WTC11 (cell line): Measurements from ENCODE around the gene NCKAP5.

Experiments used
- ARID4B ChIP-seq: sonication (generic); formaldehyde crosslinking; IDR thresholded peaks from 2 replicates; pipeline ENCODE4 v1.8.0; 2023; ENCODE audit warnings: missing genetic modification reagents, mild to moderate bottlenecking, borderline replicate concordance
- CBFB ChIP-seq: sonication (generic); formaldehyde crosslinking; IDR thresholded peaks from 2 replicates; pipeline ENCODE4 v1.8.1; 2022; ENCODE audit warnings: mild to moderate bottlenecking, low read depth, missing genetic modification reagents
- E2F5 ChIP-seq: sonication (generic); formaldehyde crosslinking; IDR thresholded peaks from 2 replicates; pipeline ENCODE4 v1.8.1; 2022; ENCODE audit warnings: mild to moderate bottlenecking, moderate library complexity, missing genetic modification reagents
- GTF2I ChIP-seq: fragments of 250-450 bp; sonication (Bioruptor Pico); conservative IDR thresholded peaks from 2 replicates; pipeline ENCODE4 v1.4.0; 2021; ENCODE audit warnings: mild to moderate bottlenecking
- KAT7 ChIP-seq: sonication (generic); formaldehyde crosslinking; IDR thresholded peaks from 2 replicates; pipeline ENCODE4 v1.8.1; 2023; ENCODE audit warnings: missing genetic modification reagents, mild to moderate bottlenecking, borderline replicate concordance
- NFE2L1 ChIP-seq: sonication (generic); formaldehyde crosslinking; IDR thresholded peaks from 2 replicates; pipeline ENCODE4 v1.8.1; 2023; ENCODE audit warnings: missing genetic modification reagents
- TCF7 ChIP-seq: sonication (generic); formaldehyde crosslinking; IDR thresholded peaks from 2 replicates; pipeline ENCODE4 v1.8.0; 2022; ENCODE audit warnings: mild to moderate bottlenecking, low read depth, missing genetic modification reagents, moderate library complexity
- USF1 ChIP-seq: sonication (generic); formaldehyde crosslinking; IDR thresholded peaks from 2 replicates; pipeline ENCODE4 v1.8.0; 2022; ENCODE audit warnings: mild to moderate bottlenecking, missing genetic modification reagents
- ZNF121 ChIP-seq: sonication (generic); formaldehyde crosslinking; IDR thresholded peaks from 2 replicates; pipeline ENCODE4 v1.8.0; 2023; ENCODE audit warnings: missing genetic modification reagents
- ZNF396 ChIP-seq: fragments of 250-450 bp; sonication (Bioruptor Pico); IDR thresholded peaks from 2 replicates; pipeline ENCODE4 v1.8.0; 2021; ENCODE audit warnings: mild to moderate bottlenecking, moderate library complexity, borderline replicate concordance
- TF ChIP-seq, protein P1 (sequence below): fragments of 200-600 bp; IDR thresholded peaks from 2 replicates; pipeline ENCODE4 v1.8.0; 2022; ENCODE audit warnings: antibody characterized with exemption
- TF ChIP-seq, protein P2 (sequence below): sonication (generic); formaldehyde crosslinking; IDR thresholded peaks from 2 replicates; pipeline ENCODE4 v1.8.1; 2022; ENCODE audit warnings: low read depth, mild to moderate bottlenecking, moderate library complexity, missing genetic modification reagents, borderline replicate concordance
- TF ChIP-seq, protein P3 (sequence below): sonication (generic); formaldehyde crosslinking; IDR thresholded peaks from 2 replicates; pipeline ENCODE4 v1.8.0; 2023; ENCODE audit warnings: mild to moderate bottlenecking, missing genetic modification reagents
- TF ChIP-seq, protein P4 (sequence below): sonication (generic); formaldehyde crosslinking; IDR thresholded peaks from 2 replicates; pipeline ENCODE4 v1.8.0; 2022; ENCODE audit warnings: missing genetic modification reagents

DNA sequence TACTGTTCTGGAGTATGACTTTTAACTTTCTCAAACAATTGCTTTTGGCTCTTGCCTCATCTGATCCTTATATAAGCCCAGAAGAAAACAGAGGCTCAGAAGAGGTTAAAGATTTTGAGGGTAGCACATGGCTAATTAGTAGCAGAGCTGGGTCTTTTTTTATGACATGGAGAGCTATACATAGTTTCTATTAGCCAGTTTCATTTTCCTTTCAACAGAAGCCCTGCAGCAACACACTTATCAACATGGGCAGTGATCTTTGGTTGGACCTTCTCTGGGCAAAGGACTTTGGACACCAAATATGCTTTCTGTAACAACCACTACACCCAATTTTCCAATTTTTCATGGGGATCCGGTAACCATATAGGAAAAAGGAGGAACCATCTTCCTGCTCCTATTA, 64.9 kb downstream of the NCKAP5 start:
- TF ChIP-seq, protein P1, sequence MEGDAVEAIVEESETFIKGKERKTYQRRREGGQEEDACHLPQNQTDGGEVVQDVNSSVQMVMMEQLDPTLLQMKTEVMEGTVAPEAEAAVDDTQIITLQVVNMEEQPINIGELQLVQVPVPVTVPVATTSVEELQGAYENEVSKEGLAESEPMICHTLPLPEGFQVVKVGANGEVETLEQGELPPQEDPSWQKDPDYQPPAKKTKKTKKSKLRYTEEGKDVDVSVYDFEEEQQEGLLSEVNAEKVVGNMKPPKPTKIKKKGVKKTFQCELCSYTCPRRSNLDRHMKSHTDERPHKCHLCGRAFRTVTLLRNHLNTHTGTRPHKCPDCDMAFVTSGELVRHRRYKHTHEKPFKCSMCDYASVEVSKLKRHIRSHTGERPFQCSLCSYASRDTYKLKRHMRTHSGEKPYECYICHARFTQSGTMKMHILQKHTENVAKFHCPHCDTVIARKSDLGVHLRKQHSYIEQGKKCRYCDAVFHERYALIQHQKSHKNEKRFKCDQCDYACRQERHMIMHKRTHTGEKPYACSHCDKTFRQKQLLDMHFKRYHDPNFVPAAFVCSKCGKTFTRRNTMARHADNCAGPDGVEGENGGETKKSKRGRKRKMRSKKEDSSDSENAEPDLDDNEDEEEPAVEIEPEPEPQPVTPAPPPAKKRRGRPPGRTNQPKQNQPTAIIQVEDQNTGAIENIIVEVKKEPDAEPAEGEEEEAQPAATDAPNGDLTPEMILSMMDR = no peak
- no peak for TF ChIP-seq E2F5
- TF ChIP-seq ARID4B (CRISPR knock-in tag) = no peak
- no peak for TF ChIP-seq NFE2L1
- no peak for TF ChIP-seq TCF7 (CRISPR knock-in tag)
- no peak for TF ChIP-seq CBFB
- TF ChIP-seq KAT7 (CRISPR knock-in tag) = no peak
- TF ChIP-seq, protein P2, sequence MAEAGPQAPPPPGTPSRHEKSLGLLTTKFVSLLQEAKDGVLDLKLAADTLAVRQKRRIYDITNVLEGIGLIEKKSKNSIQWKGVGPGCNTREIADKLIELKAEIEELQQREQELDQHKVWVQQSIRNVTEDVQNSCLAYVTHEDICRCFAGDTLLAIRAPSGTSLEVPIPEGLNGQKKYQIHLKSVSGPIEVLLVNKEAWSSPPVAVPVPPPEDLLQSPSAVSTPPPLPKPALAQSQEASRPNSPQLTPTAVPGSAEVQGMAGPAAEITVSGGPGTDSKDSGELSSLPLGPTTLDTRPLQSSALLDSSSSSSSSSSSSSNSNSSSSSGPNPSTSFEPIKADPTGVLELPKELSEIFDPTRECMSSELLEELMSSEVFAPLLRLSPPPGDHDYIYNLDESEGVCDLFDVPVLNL (CRISPR knock-in tag) = no peak
- TF ChIP-seq GTF2I = no peak
- TF ChIP-seq ZNF396 (CRISPR knock-in tag) = no peak
- TF ChIP-seq, protein P3, sequence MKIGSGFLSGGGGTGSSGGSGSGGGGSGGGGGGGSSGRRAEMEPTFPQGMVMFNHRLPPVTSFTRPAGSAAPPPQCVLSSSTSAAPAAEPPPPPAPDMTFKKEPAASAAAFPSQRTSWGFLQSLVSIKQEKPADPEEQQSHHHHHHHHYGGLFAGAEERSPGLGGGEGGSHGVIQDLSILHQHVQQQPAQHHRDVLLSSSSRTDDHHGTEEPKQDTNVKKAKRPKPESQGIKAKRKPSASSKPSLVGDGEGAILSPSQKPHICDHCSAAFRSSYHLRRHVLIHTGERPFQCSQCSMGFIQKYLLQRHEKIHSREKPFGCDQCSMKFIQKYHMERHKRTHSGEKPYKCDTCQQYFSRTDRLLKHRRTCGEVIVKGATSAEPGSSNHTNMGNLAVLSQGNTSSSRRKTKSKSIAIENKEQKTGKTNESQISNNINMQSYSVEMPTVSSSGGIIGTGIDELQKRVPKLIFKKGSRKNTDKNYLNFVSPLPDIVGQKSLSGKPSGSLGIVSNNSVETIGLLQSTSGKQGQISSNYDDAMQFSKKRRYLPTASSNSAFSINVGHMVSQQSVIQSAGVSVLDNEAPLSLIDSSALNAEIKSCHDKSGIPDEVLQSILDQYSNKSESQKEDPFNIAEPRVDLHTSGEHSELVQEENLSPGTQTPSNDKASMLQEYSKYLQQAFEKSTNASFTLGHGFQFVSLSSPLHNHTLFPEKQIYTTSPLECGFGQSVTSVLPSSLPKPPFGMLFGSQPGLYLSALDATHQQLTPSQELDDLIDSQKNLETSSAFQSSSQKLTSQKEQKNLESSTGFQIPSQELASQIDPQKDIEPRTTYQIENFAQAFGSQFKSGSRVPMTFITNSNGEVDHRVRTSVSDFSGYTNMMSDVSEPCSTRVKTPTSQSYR = no peak
- TF ChIP-seq USF1 = no peak
- no peak for TF ChIP-seq ZNF121 (CRISPR knock-in tag)
- TF ChIP-seq, protein P4, sequence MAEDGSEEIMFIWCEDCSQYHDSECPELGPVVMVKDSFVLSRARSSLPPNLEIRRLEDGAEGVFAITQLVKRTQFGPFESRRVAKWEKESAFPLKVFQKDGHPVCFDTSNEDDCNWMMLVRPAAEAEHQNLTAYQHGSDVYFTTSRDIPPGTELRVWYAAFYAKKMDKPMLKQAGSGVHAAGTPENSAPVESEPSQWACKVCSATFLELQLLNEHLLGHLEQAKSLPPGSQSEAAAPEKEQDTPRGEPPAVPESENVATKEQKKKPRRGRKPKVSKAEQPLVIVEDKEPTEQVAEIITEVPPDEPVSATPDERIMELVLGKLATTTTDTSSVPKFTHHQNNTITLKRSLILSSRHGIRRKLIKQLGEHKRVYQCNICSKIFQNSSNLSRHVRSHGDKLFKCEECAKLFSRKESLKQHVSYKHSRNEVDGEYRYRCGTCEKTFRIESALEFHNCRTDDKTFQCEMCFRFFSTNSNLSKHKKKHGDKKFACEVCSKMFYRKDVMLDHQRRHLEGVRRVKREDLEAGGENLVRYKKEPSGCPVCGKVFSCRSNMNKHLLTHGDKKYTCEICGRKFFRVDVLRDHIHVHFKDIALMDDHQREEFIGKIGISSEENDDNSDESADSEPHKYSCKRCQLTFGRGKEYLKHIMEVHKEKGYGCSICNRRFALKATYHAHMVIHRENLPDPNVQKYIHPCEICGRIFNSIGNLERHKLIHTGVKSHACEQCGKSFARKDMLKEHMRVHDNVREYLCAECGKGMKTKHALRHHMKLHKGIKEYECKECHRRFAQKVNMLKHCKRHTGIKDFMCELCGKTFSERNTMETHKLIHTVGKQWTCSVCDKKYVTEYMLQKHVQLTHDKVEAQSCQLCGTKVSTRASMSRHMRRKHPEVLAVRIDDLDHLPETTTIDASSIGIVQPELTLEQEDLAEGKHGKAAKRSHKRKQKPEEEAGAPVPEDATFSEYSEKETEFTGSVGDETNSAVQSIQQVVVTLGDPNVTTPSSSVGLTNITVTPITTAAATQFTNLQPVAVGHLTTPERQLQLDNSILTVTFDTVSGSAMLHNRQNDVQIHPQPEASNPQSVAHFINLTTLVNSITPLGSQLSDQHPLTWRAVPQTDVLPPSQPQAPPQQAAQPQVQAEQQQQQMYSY = no peak
